A673 (cell line): ENCODE results near the gene TAAR1. TPM values are rescaled to one million over a fixed set of nuclear protein-coding genes. Genes with fewer than 3 reads are reported as not detected.

Experiments used
- BruUV-seq: library from RNA; stranded (reverse); fragments of 400-500 nt; replicated peaks from 2 replicates; lab custom pipeline; 2021; lab: Mats Ljungman, UMichigan
- CTCF ChIA-PET: fragments of 300-600 bp; sonication (Branson Sonifier 250); formaldehyde crosslinking; loops from one replicate; lab custom pipeline; 2022; ENCODE audit warnings: antibody characterized with exemption; lab: Charles Lee
- POLR2A ChIA-PET: fragments of 300-600 bp; sonication (Branson Sonifier 250); formaldehyde crosslinking; loops from one replicate; lab custom pipeline; 2022; ENCODE audit warnings: antibody characterized with exemption; ENCODE audit not compliant: low non-redundant PET; lab: Charles Lee
- DNase-seq: peaks from one replicate; pipeline ENCODE4 v3.0.0-alpha.2; 2015; ENCODE audit warnings: low spot score
- H3K27ac ChIP-seq: fragments of 200-600 bp; sonication (generic); 2 replicates; pipeline ENCODE4 v1.5.1; 2016; ENCODE audit warnings: mixed run types, low read depth, mild to moderate bottlenecking, mixed read lengths, antibody characterized with exemption, low read length; ENCODE audit not compliant: poor library complexity, severe bottlenecking
- H3K27me3 ChIP-seq: fragments of 200-600 bp; sonication (generic); replicated peaks from 2 replicates; pipeline ENCODE4 v1.6.1; 2017; ENCODE audit warnings: mixed run types, low read depth, mild to moderate bottlenecking, mixed read lengths, antibody characterized with exemption, low read length; ENCODE audit not compliant: insufficient read depth, poor library complexity
- H3K36me3 ChIP-seq: fragments of 200-600 bp; sonication (generic); 2 replicates; pipeline ENCODE4 v1.6.1; 2016; ENCODE audit warnings: mixed run types, mild to moderate bottlenecking, mixed read lengths, antibody characterized with exemption, low read length; ENCODE audit not compliant: insufficient read depth, poor library complexity, severe bottlenecking
- H3K4me1 ChIP-seq: fragments of 200-600 bp; sonication (generic); 2 replicates; pipeline ENCODE4 v1.6.1; 2017; ENCODE audit warnings: mixed run types, mild to moderate bottlenecking, mixed read lengths, antibody characterized with exemption, low read length; ENCODE audit not compliant: insufficient read depth, poor library complexity, severe bottlenecking
- H3K4me3 ChIP-seq: fragments of 200-600 bp; sonication (generic); 2 replicates; pipeline ENCODE4 v1.5.1; 2016; ENCODE audit warnings: low read depth, mixed run types, mild to moderate bottlenecking, mixed read lengths, low read length; ENCODE audit not compliant: poor library complexity, severe bottlenecking
- H3K9me3 ChIP-seq: fragments of 200-600 bp; sonication (generic); 2 replicates; pipeline ENCODE4 v1.6.1; 2016; ENCODE audit warnings: mixed run types, low read depth, mild to moderate bottlenecking, mixed read lengths, antibody characterized with exemption, low read length; ENCODE audit not compliant: poor library complexity, severe bottlenecking
- EZH2 ChIP-seq: fragments of 200-600 bp; sonication (generic); IDR thresholded peaks from 2 replicates; pipeline ENCODE4 v1.6.1; 2017; ENCODE audit warnings: borderline replicate concordance, low read depth, mild to moderate bottlenecking, mixed read lengths, antibody characterized with exemption, low read length; ENCODE audit not compliant: poor library complexity, severe bottlenecking
- intact Hi-C: fragments of 100-400 bp; cut with micrococcal nuclease; formaldehyde crosslinking; loops from one replicate; pipeline ENCODE4 v1.10.0; 2022; ENCODE audit not compliant: unreplicated experiment
- total RNA-seq: library from RNA; stranded (reverse); gene quantifications from 2 replicates; pipeline ENCODE4 v1.2.3, GENCODE V29; 2021
- TF ChIP-seq, protein P1 (sequence below): fragments of 300-800, 200-600 bp; sonication (generic); conservative IDR thresholded peaks from 2 replicates; pipeline ENCODE4 v1.5.1; 2017; ENCODE audit warnings: low read depth, mild to moderate bottlenecking, antibody characterized with exemption, low read length, moderate library complexity, mixed read lengths

TAAR1 gene
- total RNA-seq, 1 experiment from 2014 or later = not detected

DNA sequence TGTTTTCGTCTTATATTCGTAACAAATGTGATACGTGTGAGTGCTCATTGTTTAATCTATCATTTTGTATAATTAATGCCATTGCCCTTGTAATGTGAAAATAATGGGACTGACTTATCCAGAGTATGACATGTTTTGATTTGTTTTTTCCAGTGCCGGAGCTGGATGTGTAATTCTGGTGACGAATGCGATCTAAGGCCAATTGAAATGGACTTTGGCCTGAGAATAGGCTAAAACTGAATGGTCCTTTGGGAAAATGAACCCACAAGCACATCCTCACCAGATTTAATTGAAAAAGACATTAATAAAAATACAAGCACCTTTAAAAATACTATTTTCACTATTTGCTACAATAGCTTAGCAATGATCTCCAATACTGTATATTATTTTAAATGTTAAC lies 62.8 kb downstream of the TAAR1 start:
- ChIA-PET CTCF (no interaction called here), POLR2A (no interaction called here)
- DNase-seq = no peak
- H3K4me3 ChIP-seq = no peak overlapping the region
- intact Hi-C loops = no loop called here
- no TSS peak for BruUV-seq
- H3K27me3 ChIP-seq = peaks cover 57% of the 10 kb centered on the region
- no peak overlapping the region for H3K27ac ChIP-seq
- no peaks in the 10 kb centered on the region for H3K36me3 ChIP-seq
- no peak for TF ChIP-seq EZH2
- TF ChIP-seq, protein P1, sequence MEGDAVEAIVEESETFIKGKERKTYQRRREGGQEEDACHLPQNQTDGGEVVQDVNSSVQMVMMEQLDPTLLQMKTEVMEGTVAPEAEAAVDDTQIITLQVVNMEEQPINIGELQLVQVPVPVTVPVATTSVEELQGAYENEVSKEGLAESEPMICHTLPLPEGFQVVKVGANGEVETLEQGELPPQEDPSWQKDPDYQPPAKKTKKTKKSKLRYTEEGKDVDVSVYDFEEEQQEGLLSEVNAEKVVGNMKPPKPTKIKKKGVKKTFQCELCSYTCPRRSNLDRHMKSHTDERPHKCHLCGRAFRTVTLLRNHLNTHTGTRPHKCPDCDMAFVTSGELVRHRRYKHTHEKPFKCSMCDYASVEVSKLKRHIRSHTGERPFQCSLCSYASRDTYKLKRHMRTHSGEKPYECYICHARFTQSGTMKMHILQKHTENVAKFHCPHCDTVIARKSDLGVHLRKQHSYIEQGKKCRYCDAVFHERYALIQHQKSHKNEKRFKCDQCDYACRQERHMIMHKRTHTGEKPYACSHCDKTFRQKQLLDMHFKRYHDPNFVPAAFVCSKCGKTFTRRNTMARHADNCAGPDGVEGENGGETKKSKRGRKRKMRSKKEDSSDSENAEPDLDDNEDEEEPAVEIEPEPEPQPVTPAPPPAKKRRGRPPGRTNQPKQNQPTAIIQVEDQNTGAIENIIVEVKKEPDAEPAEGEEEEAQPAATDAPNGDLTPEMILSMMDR = no peak
- no peaks in the 10 kb centered on the region for H3K9me3 ChIP-seq
- no peaks in the 10 kb centered on the region for H3K4me1 ChIP-seq

Other genes with a start within 250 kb of the TAAR1 start
- gene STX7, start 146.1 kb downstream of the TAAR1 start, total RNA-seq = 19.5 and 22.4 TPM in 2 replicates
- not detected in 2 replicates for gene TAAR9, start 120.9 kb downstream of the TAAR1 start, total RNA-seq
- gene TAAR8, start 106.5 kb downstream of the TAAR1 start, total RNA-seq = not detected in 2 replicates
- gene TAAR6, start 88.9 kb downstream of the TAAR1 start, total RNA-seq = not detected in 2 replicates
- gene TAAR5, start 69.4 kb downstream of the TAAR1 start, total RNA-seq = not detected in 2 replicates
- gene TAAR2, start 34.9 kb downstream of the TAAR1 start, total RNA-seq = not detected in 2 replicates
- not detected in 2 replicates for gene VNN1, start 54.9 kb upstream of the TAAR1 start, total RNA-seq
- not detected in 2 replicates for gene VNN2, start 98.7 kb upstream of the TAAR1 start, total RNA-seq
- gene SLC18B1, start 139.5 kb upstream of the TAAR1 start, total RNA-seq = 24.4 and 25.2 TPM in 2 replicates
- 913 and 995 TPM in 2 replicates for gene RPS12, start 155.4 kb upstream of the TAAR1 start, total RNA-seq